Cardiac septum (tissue), 1 donor: ENCODE results near the gene FGF1. TPM values are rescaled to one million over a fixed set of nuclear protein-coding genes. Genes with fewer than 3 reads are reported as not detected.
A peak's percentile ranks its signal among the peaks of the same experiment; 100 is the strongest.

Source experiments
- DNase-seq: peaks from one replicate; pipeline ENCODE4 v3.0.0-alpha.2; 2020; ENCODE audit warnings: low spot score
- intact Hi-C: fragments of 100-400 bp; cut with DNase I; formaldehyde crosslinking; loops from one replicate; pipeline ENCODE4 v1.14.0; 2022
- total RNA-seq: library from RNA; stranded (reverse); fragmentation: NEBNext Ultra II Directional; extraction: Animal tissue kit (Norgen Biotek cat#: 25700); gene quantifications from one replicate; pipeline ENCODE4 v1.2.1, GENCODE V29; 2021
- donor health status: DM: no; HTN: no; CAD: no.

FGF1 gene
- total RNA-seq, 1 donor from 2014 or later: 70.2 TPM

DNA sequence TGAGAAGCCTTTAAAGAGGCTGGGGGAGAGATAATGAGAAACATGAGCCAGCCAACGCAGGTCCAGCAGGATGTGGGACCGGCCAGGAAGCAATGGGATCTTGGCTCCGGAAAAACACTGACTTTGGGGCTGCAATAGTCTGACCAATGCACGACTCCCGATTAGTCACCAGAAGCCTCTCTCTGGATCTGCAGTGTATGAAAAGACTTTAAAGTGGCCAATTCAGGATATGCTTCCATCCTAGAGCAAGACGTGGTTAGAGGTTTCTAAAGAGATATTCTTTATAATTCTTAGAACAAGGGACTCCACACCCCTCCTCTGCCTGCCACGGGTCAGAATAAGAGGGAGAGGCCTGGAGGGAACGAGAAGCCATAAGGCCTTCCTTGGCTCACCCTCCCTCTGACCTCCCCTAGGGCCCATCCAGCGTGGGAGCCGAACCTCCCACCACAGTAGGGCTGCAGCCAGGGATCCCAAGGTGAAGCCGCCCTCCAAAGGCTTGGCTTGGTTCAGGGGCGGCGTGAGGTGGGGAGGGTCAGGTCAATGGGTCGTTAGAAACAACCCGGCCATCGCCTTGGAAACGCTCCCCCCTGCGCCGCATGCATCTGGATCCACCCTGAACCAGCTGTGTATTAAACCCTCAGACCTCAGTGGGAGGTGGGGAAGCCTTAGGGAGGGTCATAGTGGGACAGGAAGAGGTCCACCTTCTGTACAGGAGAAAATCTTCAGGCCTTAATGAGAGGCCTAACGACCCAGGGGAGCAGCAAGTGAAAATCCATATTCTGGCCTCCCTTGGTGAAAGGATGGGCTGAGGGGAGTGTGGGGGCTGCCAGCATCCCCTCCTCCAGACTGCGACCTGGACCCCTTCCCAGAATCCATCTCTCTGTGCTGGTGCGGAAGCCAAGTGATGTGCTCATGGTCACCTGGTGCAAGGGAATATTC lies 11.1 kb downstream of the FGF1 start:
- DNase-seq: no peak
- intact Hi-C loops: no loop called here

DNA sequence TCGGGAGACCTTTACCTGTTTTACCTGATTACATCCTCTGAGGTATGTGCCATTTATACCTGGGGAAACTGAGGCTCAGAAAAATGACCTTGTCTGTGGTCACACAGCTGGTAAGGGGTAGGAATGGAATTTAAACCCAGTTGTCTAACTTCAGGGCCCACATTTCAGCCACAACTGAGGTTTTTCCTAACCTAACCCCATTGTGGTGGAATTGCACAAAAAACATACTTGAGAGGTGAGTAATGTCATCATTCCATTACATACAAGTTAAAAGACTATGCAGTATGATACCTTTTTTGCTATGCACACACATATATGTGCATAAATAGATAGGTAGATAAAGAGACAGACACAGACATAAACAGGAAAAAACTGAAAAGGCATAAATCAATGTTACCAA lies 14.1 kb downstream of the FGF1 start:
- DNase-seq: no peak
- intact Hi-C loops: no loop called here

DNA sequence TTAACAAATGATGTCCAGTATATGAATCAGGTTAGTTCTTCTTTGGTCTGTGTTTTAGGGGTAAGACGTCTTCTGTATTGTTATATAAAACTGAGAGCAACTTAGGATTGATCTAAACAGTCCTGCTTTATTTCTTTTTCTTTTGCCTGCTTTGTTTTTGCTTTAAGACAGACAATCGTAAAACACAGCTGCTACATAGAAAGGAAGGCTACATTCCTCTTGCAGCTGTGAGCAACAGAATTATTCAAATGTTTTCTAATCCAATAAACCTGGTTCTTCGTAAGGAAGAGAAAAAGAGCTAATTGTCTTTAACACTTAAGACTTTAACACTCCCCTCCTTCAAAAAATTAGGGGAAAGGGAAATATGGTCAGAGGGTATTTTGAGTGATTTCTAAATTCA lies 14.6 kb downstream of the FGF1 start:
- intact Hi-C loops: no loop called here
- no peak for DNase-seq

GRCh38 chr5:142670804-142671203 lies 15.1 kb downstream of the FGF1 start:
- peak; percentile 14 for DNase-seq
- intact Hi-C loops: no loop called here

- no peak for DNase-seq
- intact Hi-C loops: no loop called here
These were observed 16.4 kb downstream of the FGF1 start for GRCh38 chr5:142669477-142669876.

- intact Hi-C loops: no loop called here
- DNase-seq: peak; percentile 41
These were observed 17.6 kb downstream of the FGF1 start for GRCh38 chr5:142668336-142668735.

DNA sequence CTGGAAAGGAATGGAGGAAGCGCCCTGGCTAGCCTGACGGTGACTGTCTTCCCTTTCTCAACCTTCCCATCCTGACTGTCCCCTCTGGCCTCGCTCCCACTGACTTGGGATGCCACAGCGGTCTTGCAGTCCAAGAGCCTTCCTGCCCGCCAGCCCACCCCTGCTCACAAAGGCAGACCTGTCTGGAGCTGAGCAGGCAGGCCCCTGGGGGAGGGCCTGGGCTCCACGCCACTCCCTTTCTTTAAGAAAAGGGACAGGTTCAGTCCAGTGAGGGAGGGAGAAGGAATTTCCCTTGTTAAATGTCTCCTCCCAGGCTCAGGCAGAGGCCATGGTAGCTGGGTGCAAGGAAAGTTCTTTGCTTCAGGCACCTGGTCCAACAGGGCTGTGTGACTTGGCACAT lies 18.1 kb downstream of the FGF1 start:
- intact Hi-C loops: no loop called here
- peak; percentile 73 for DNase-seq

DNA sequence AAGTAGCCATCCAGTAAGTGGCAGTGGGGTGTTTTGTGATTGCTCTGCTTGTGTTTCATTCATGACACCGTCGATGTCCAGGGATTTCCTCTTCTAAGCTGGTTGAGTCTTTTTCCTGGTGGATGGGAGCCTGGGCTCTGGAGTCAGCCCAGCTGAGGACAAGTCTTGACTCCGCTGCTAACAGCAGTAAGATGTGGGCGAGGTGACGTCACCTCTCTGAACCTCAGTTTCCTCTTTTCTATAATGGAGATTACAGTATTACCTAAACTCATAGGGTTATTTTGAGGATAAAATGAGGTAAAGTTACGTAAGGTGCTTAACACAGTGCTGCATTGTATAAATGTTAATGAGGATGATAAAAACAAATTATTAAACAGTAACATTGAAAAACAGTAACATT lies 21.3 kb downstream of the FGF1 start:
- peak; percentile 10 for DNase-seq

GRCh38 chr5:142664067-142664466 lies 21.8 kb downstream of the FGF1 start:
- DNase-seq: peak; percentile 50
- intact Hi-C loops: no loop called here

More for the DNA sequence above, 21.3 kb downstream of the FGF1 start:
- intact Hi-C loops: no loop called here

DNA sequence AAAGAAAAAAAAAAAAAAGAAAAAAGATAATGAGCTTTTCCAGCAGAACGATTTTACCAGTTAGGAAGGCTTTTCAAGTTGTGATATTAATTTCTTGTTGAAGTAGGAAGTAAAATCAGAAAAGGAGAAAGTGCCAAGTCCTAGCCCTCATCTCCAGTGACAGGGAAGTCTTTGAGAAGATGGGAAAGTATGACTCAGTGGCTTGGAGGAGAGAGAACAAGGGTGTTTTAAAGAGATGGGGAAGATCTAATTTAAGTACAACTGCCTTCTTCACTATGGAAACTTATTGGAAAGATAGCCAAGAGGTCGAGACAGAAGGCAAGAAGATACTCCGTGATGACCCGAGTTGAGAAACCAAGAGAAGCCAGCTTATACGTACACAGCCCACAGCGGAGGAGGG lies 22.6 kb downstream of the FGF1 start:
- intact Hi-C loops: no loop called here
- DNase-seq: no peak

DNA sequence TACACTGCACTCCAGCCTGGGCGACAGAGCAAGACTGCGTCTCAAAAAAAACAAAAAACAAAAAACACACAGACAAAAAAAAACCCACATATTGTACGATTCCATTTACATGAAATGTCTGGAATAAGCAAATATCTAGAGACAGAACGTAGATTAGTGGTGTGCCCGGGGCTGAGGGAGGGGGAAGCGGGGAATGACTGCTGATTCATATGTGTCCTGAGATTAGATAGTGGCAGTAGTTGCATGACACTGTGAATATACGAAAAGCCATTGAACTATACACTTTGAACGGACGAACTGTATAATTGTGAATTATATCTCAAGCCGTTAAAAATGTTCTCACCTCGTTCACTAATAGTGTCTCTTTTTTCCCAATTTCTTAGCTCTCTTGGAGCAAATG lies 23.9 kb downstream of the FGF1 start:
- intact Hi-C loops: no loop called here
- DNase-seq: peak; percentile 27

GRCh38 chr5:142661143-142661542 lies 24.7 kb downstream of the FGF1 start:
- no peak for DNase-seq
- intact Hi-C loops: no loop called here

GRCh38 chr5:142660731-142661130 lies 25.2 kb downstream of the FGF1 start:
- intact Hi-C loops: no loop called here
- DNase-seq: peak; percentile 27

DNA sequence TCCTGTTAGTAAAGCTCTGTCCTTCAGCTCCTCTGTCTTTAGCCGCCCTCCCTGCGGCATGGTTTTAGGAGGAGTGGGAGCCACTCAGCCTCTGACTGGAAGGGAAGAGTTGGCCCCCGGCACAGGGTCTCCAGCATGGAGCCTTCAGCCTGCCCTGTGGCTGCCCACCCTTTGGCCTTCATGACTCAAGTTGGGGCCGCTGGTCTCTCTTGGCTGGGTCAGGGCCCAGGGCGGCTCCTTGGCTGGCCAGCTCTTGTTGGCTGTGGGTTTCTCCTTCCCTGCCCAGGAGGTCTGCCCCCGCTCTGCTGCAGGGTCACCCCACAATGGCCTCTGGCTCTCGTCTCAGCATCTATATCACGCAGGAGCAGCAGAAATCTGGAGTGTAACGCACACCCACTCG lies 25.7 kb downstream of the FGF1 start:
- intact Hi-C loops: no loop called here
- DNase-seq: peak; percentile 61

DNA sequence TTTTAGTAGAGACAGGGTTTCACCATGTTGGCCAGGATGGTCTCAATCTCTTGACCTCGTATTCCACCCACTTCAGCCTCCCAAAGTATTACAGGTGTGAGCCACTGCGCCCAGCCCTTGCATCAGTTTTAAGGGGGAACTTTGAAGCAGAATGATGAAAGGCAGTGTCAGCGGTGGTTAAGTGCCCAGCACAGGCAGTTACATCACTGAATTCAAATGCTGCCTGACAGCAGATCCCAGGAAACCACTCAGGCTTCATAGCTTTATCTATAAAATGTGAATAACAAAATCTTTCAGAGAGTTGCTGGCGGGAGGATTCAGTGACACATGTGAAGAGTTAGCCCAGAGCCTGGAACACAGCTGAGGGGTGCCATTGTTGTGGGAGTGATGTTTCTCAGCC lies 26.5 kb downstream of the FGF1 start:
- intact Hi-C loops: no loop called here
- DNase-seq: no peak

- DNase-seq: peak; percentile 19
- intact Hi-C loops: no loop called here
These were observed 27.6 kb downstream of the FGF1 start for GRCh38 chr5:142658278-142658677.

GRCh38 chr5:142657446-142657845 lies 28.4 kb downstream of the FGF1 start:
- intact Hi-C loops: no loop called here
- peak; percentile 62 for DNase-seq

GRCh38 chr5:142655339-142656267 lies 30.3 kb downstream of the FGF1 start:
- peak; percentile 91 for DNase-seq
- intact Hi-C loops: loop anchor here (1.0 to 2.0 kb wide), 2 partner anchors 43 to 45 kb away; no protein-coding TSS in a partner anchor

DNA sequence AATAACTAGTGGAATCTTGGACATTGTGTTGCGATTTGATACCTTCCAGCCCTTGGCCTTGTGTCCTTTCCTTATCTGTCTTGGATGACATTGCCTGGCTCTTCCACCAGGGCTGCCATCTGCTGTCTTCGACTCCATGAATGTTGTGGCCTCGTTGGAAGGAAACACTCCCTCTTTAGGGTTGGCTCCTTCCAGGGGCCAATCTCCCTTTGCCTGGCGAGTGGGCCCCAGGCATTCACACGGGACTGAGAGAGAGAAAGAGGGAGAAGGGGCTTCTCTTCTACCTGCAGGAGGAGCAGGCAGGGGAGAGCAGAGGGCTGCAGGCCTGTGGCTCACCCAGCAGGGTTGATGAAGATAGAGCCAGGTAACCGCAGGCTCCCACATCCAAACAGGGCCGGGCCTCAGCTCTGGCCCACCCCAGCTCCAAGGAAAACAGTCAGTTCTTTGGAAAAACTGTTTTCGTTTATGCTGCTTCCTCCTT lies 31.3 kb downstream of the FGF1 start:
- intact Hi-C loops: loop anchor here (1.0 to 2.0 kb wide), 2 partner anchors 44 kb away; no protein-coding TSS in a partner anchor
- peak; percentile 73 for DNase-seq

- DNase-seq: peak; percentile 38
- intact Hi-C loops: no loop called here
These were observed 32.6 kb downstream of the FGF1 start for GRCh38 chr5:142653321-142653720.
